ENCODE results near the gene COX4I1.
A peak's percentile ranks its signal among the peaks of the same experiment; 100 is the strongest.

COX4I1 gene

GRCh38 chr16:85799497-85800320 is at the start of gene COX4I1, which contains the start of gene EMC8:
COX4I1 (plus strand) TSS chr16:85799695; CDS start chr16:85801206, 1,511 bp downstream.
EMC8 (minus strand) TSS chr16:85799544; CDS start chr16:85799295, 249 bp downstream.
- peak; percentile 93 for DNase-seq

- DNase-seq, result no peak
These were observed 49.7 kb upstream of the COX4I1 start for GRCh38 chr16:85749771-85750145.

GRCh38 chr16:85750146-85750826 is 49.2 kb upstream of the COX4I1 start:
- peak; percentile 54 for DNase-seq

- no peak for DNase-seq
These were observed 48.4 kb upstream of the COX4I1 start, which contains the start of gene C16orf74 for GRCh38 chr16:85750827-85751697. C16orf74 (minus strand) TSS chr16:85751096; CDS start chr16:85735217, 15,879 bp downstream.

- DNase-seq, result no peak
These were observed 47.6 kb upstream of the COX4I1 start for GRCh38 chr16:85751698-85752501.

GRCh38 chr16:85752511-85753420 is 46.7 kb upstream of the COX4I1 start:
- DNase-seq, result no peak

GRCh38 chr16:85753559-85753958 is 45.9 kb upstream of the COX4I1 start:
- DNase-seq, result no peak

GRCh38 chr16:85753976-85754375 is 45.5 kb upstream of the COX4I1 start:
- no peak for DNase-seq

GRCh38 chr16:85754413-85754812 is 45.1 kb upstream of the COX4I1 start:
- DNase-seq, result no peak

- DNase-seq, result no peak
These were observed 43.3 kb upstream of the COX4I1 start for GRCh38 chr16:85755929-85756768.

- no peak for DNase-seq
These were observed 42.1 kb upstream of the COX4I1 start for GRCh38 chr16:85757341-85757822.

- DNase-seq, result no peak
These were observed 40.4 kb upstream of the COX4I1 start for GRCh38 chr16:85759136-85759535.

- DNase-seq, result no peak
These were observed 39.7 kb upstream of the COX4I1 start for GRCh38 chr16:85759631-85760419.

- DNase-seq, result no peak
These were observed 37.6 kb upstream of the COX4I1 start for GRCh38 chr16:85761861-85762260.

GRCh38 chr16:85762970-85763369 is 36.5 kb upstream of the COX4I1 start:
- DNase-seq, result no peak

- DNase-seq, result no peak
These were observed 35.9 kb upstream of the COX4I1 start for GRCh38 chr16:85763616-85764015.

- no peak for DNase-seq
These were observed 34.3 kb upstream of the COX4I1 start for GRCh38 chr16:85765211-85765610.

GRCh38 chr16:85765767-85766166 is 33.7 kb upstream of the COX4I1 start:
- no peak for DNase-seq

GRCh38 chr16:85767531-85767930 is 32.0 kb upstream of the COX4I1 start:
- DNase-seq, result no peak
